ENCODE results near the gene SHROOM3.

The SHROOM3 gene

GRCh38 chr4:76802236-76803021 is 367.4 kb downstream of the SHROOM3 start:
- peak in 3 of 58 donors; percentile 5 to 12 (median 10) for DNase-seq

- peak in 1 of 58 donors; percentile 6 for DNase-seq
These were observed 368.5 kb downstream of the SHROOM3 start for GRCh38 chr4:76803522-76803921.

- no peak for DNase-seq
These were observed 369.1 kb downstream of the SHROOM3 start for GRCh38 chr4:76804096-76804495.

GRCh38 chr4:76806346-76806745 is 371.3 kb downstream of the SHROOM3 start:
- no peak for DNase-seq

- no peak for DNase-seq
These were observed 371.7 kb downstream of the SHROOM3 start for GRCh38 chr4:76806757-76807156.

GRCh38 chr4:76809594-76810305 is 374.7 kb downstream of the SHROOM3 start:
- DNase-seq, result no peak

- DNase-seq, result no peak
These were observed 376.8 kb downstream of the SHROOM3 start for GRCh38 chr4:76811604-76812412.

- no peak for DNase-seq
These were observed 378.0 kb downstream of the SHROOM3 start for GRCh38 chr4:76813070-76813469.

- DNase-seq, result peak in 3 of 58 donors; percentile 11 to 30 (median 15)
These were observed 386.6 kb downstream of the SHROOM3 start for GRCh38 chr4:76821641-76822040.

- DNase-seq, result peak in 1 of 58 donors; percentile 1
These were observed 387.3 kb downstream of the SHROOM3 start for GRCh38 chr4:76822303-76822702.

- DNase-seq, result no peak
These were observed 388.5 kb downstream of the SHROOM3 start for GRCh38 chr4:76823495-76823894.

- no peak for DNase-seq
These were observed 395.6 kb downstream of the SHROOM3 start for GRCh38 chr4:76830612-76830963.

- DNase-seq, result no peak
These were observed 396.1 kb downstream of the SHROOM3 start for GRCh38 chr4:76830964-76831703.

GRCh38 chr4:76831711-76832373 is 396.8 kb downstream of the SHROOM3 start:
- no peak for DNase-seq

Data from anterior cingulate cortex (tissue), 58 donors.